SK-N-SH (cell line): ENCODE measurements around the gene MYCBPAP. TPM values are rescaled to one million over a fixed set of nuclear protein-coding genes. Genes with fewer than 3 reads are reported as not detected.

Experiments
- ELF1 ChIP-seq: IDR thresholded peaks from 2 replicates; pipeline ENCODE4 v1.4.0; 2012
- EP300 ChIP-seq, 2 experiments: IDR thresholded peaks; 2 replicates each; pipeline versions ENCODE4 v1.4.0 to v1.6.1; 2012; ENCODE audit warnings: borderline replicate concordance in 1 of 2, low read depth in 1 of 2, low read length in 1 of 2
- FOXM1 ChIP-seq: IDR thresholded peaks from 2 replicates; pipeline ENCODE4 v1.4.0; 2012; ENCODE audit warnings: low read depth, mild to moderate bottlenecking
- GATA2 ChIP-seq: sonication (generic); formaldehyde crosslinking; IDR thresholded peaks from 2 replicates; pipeline ENCODE4 v1.5.0; 2020; ENCODE audit warnings: mild to moderate bottlenecking, missing genetic modification reagents
- MEF2A ChIP-seq: IDR thresholded peaks from 2 replicates; pipeline ENCODE4 v1.4.0; 2012; ENCODE audit warnings: low read depth, borderline replicate concordance
- MXI1 ChIP-seq: IDR thresholded peaks from 2 replicates; pipeline ENCODE4 v1.6.1; 2012; ENCODE audit warnings: mild to moderate bottlenecking, low read depth, low read length, improper control_type of control experiment
- RFX5 ChIP-seq: IDR thresholded peaks from 2 replicates; pipeline ENCODE4 v1.6.1; 2012; ENCODE audit warnings: mild to moderate bottlenecking, improper control_type of control experiment, low read length
- RXRA ChIP-seq: IDR thresholded peaks from 2 replicates; pipeline ENCODE4 v1.4.0; 2012; ENCODE audit warnings: low read depth, mild to moderate bottlenecking, borderline replicate concordance
- SIN3A ChIP-seq: IDR thresholded peaks from 2 replicates; pipeline ENCODE4 v1.6.1; 2012; ENCODE audit warnings: low read depth, mild to moderate bottlenecking, low read length, moderate library complexity, borderline replicate concordance
- SMC3 ChIP-seq: IDR thresholded peaks from 2 replicates; pipeline ENCODE4 v1.6.1; 2012; ENCODE audit warnings: low read depth, low read length, improper control_type of control experiment
- TCF12 ChIP-seq: IDR thresholded peaks from 2 replicates; pipeline ENCODE4 v1.4.0; 2012
- polyA plus RNA-seq, 3 experiments: library from polyadenylated mRNA; depleted of rRNA; stranded (reverse); fragments of >200 nt; gene quantifications; 2 replicates each; pipeline ENCODE4 v1.2.3, GENCODE V29; 2012
- TF ChIP-seq, protein P1 (sequence below): fragments of 200-600 bp; sonication (generic); IDR thresholded peaks from 2 replicates; pipeline ENCODE4 v1.6.1; 2017; ENCODE audit warnings: antibody characterized with exemption, mild to moderate bottlenecking, moderate library complexity
- TF ChIP-seq, protein P2 (sequence below): fragments of 150-350 bp; IDR thresholded peaks from 2 replicates; pipeline ENCODE4 v1.6.1; 2016; ENCODE audit warnings: mild to moderate bottlenecking, low read depth, low read length
- TF ChIP-seq, protein P3 (sequence below): IDR thresholded peaks from 2 replicates; pipeline ENCODE4 v1.4.0; 2012; ENCODE audit warnings: low read depth, borderline replicate concordance
- TF ChIP-seq, protein P4 (sequence below): IDR thresholded peaks from 2 replicates; pipeline ENCODE4 v1.4.0; 2012; ENCODE audit warnings: low read depth
- TF ChIP-seq, protein P5 (sequence below): fragments of 150-350 bp; IDR thresholded peaks from 2 replicates; pipeline ENCODE4 v1.6.1; 2017; ENCODE audit warnings: antibody characterized with exemption, low read length, low read depth, borderline replicate concordance

The MYCBPAP gene
- polyA plus RNA-seq, 1 of the 3 experiments (the other 2 are of a cell fraction) = 2.4 TPM

DNA sequence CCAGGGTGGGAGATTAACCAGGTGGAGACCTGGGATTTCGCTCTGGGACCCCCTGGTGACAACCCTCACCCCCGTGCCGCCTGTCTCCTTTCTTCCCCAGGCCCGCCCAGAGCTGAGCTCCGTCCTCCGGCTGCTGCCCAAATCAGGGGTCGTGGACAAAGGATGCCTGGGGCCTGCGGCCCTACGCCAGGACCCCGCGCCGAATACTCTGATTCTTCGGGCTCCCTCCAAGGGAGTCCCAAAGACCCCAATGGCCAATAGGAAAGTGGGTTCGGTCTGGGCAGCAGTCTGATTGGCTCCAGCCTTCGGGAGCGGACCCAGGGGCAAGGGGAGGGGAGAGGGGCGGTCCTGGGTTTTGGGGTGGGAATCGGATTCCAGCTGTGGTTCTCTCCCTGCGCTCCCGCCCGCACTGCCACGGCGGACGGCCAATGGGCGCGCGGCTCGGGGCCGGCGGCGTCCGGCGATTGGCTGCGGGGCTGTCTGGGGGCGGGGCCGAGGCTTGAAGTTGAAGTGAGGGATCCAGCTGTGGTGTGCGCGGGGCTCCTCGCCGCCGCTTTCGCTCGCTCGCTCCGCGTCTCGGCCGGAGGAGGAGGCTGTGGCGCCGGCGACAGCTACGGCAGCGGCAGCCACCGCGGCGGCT is 52.1 kb downstream of the MYCBPAP start, which contains the start of gene CACNA1G (continued):
- TF ChIP-seq, protein P1, sequence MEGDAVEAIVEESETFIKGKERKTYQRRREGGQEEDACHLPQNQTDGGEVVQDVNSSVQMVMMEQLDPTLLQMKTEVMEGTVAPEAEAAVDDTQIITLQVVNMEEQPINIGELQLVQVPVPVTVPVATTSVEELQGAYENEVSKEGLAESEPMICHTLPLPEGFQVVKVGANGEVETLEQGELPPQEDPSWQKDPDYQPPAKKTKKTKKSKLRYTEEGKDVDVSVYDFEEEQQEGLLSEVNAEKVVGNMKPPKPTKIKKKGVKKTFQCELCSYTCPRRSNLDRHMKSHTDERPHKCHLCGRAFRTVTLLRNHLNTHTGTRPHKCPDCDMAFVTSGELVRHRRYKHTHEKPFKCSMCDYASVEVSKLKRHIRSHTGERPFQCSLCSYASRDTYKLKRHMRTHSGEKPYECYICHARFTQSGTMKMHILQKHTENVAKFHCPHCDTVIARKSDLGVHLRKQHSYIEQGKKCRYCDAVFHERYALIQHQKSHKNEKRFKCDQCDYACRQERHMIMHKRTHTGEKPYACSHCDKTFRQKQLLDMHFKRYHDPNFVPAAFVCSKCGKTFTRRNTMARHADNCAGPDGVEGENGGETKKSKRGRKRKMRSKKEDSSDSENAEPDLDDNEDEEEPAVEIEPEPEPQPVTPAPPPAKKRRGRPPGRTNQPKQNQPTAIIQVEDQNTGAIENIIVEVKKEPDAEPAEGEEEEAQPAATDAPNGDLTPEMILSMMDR = no peak
- TF ChIP-seq, protein P2, sequence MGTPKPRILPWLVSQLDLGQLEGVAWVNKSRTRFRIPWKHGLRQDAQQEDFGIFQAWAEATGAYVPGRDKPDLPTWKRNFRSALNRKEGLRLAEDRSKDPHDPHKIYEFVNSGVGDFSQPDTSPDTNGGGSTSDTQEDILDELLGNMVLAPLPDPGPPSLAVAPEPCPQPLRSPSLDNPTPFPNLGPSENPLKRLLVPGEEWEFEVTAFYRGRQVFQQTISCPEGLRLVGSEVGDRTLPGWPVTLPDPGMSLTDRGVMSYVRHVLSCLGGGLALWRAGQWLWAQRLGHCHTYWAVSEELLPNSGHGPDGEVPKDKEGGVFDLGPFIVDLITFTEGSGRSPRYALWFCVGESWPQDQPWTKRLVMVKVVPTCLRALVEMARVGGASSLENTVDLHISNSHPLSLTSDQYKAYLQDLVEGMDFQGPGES = peak; percentile 57; the same call in 1 of the 2 replicates
- no peak for TF ChIP-seq FOXM1
- no peak for TF ChIP-seq ELF1
- TF ChIP-seq, protein P3, sequence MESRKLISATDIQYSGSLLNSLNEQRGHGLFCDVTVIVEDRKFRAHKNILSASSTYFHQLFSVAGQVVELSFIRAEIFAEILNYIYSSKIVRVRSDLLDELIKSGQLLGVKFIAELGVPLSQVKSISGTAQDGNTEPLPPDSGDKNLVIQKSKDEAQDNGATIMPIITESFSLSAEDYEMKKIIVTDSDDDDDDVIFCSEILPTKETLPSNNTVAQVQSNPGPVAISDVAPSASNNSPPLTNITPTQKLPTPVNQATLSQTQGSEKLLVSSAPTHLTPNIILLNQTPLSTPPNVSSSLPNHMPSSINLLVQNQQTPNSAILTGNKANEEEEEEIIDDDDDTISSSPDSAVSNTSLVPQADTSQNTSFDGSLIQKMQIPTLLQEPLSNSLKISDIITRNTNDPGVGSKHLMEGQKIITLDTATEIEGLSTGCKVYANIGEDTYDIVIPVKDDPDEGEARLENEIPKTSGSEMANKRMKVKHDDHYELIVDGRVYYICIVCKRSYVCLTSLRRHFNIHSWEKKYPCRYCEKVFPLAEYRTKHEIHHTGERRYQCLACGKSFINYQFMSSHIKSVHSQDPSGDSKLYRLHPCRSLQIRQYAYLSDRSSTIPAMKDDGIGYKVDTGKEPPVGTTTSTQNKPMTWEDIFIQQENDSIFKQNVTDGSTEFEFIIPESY = no peak
- peak; percentile 79; the same call in 1 of the 2 replicates for TF ChIP-seq MXI1
- TF ChIP-seq, protein P4, sequence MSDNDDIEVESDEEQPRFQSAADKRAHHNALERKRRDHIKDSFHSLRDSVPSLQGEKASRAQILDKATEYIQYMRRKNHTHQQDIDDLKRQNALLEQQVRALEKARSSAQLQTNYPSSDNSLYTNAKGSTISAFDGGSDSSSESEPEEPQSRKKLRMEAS = no peak
- TF ChIP-seq, protein P5, sequence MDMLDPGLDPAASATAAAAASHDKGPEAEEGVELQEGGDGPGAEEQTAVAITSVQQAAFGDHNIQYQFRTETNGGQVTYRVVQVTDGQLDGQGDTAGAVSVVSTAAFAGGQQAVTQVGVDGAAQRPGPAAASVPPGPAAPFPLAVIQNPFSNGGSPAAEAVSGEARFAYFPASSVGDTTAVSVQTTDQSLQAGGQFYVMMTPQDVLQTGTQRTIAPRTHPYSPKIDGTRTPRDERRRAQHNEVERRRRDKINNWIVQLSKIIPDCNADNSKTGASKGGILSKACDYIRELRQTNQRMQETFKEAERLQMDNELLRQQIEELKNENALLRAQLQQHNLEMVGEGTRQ = no peak
- TF ChIP-seq SIN3A = no peak
- no peak for TF ChIP-seq RXRA
- no peak for TF ChIP-seq TCF12
- no peak for TF ChIP-seq MEF2A
- no peak for TF ChIP-seq SMC3
- no peak for TF ChIP-seq GATA2
- TF ChIP-seq EP300 (IDR thresholded peaks at IDR 0.05; ENCODE audit: borderline replicate concordance in 1 of 2, low read depth in 1 of 2, low read length in 1 of 2) = no peak
- TF ChIP-seq RFX5 = peak; percentile 87; the same call in 1 of the 2 replicates
